Nephron progenitor cell (in vitro differentiated cells): ENCODE data around the gene PNMA8C.
"Not testable (repeated sequence)": the region's sequence is repeated elsewhere in the genome, so short reads cannot be mapped to it uniquely, and the experiment has no call there.

ENCODE experiments used
- DNase-seq: peaks from one replicate; pipeline ENCODE4 v3.0.0; 2021
- H3K27ac Mint-ChIP-seq: 2 replicates; pipeline ENCODE4 v1.8.0; 2021; ENCODE audit warnings: mild to moderate bottlenecking, moderate library complexity, mixed read lengths
- H3K27me3 Mint-ChIP-seq: 2 replicates; pipeline ENCODE4 v1.8.0; 2021; ENCODE audit warnings: mild to moderate bottlenecking, low read depth, mixed read lengths; ENCODE audit not compliant: poor library complexity
- H3K36me3 Mint-ChIP-seq: 2 replicates; pipeline ENCODE4 v1.8.0; 2021; ENCODE audit warnings: low read depth, mixed read lengths
- H3K4me1 Mint-ChIP-seq: 2 replicates; pipeline ENCODE4 v1.8.0; 2021; ENCODE audit warnings: mixed read lengths
- H3K4me3 Mint-ChIP-seq: 2 replicates; pipeline ENCODE4 v1.8.0; 2021; ENCODE audit warnings: mild to moderate bottlenecking, moderate library complexity, mixed read lengths
- H3K9me3 Mint-ChIP-seq: 2 replicates; pipeline ENCODE4 v1.8.0; 2021; ENCODE audit warnings: mild to moderate bottlenecking, moderate library complexity, mixed read lengths
- CTCF ChIP-seq: fragments of 200-600 bp; sonication (generic); IDR thresholded peaks from 2 replicates; pipeline ENCODE4 v1.5.0; 2021; ENCODE audit warnings: antibody characterized with exemption

The PNMA8C gene

GRCh38 chr19:46381346-46381745 is 47.4 kb downstream of the PNMA8C start:
- no peak for DNase-seq
- Mint-ChIP-seq H3K4me3 (no peak overlapping the region), H3K27ac (no peak overlapping the region), H3K36me3 (peaks cover 92% of the 10 kb centered on the region), H3K4me1 (peaks cover 18% of the 10 kb centered on the region), H3K9me3 (peaks cover 12% of the 10 kb centered on the region), H3K27me3 (no peaks in the 10 kb centered on the region)
- TF ChIP-seq CTCF, result no peak

- Mint-ChIP-seq H3K27me3 (no peaks in the 10 kb centered on the region), H3K36me3 (peaks cover 93% of the 10 kb centered on the region), H3K9me3 (peaks cover 12% of the 10 kb centered on the region), H3K27ac (no peak overlapping the region), H3K4me1 (peaks cover 18% of the 10 kb centered on the region), H3K4me3 (no peak overlapping the region)
- no peak for TF ChIP-seq CTCF
- DNase-seq, result no peak
These were observed 48.0 kb downstream of the PNMA8C start for GRCh38 chr19:46380690-46381089.

GRCh38 chr19:46378268-46378667 is 50.5 kb downstream of the PNMA8C start:
- H3K27ac Mint-ChIP-seq, result peak overlapping the region; percentile 32
- H3K36me3 Mint-ChIP-seq, result peaks cover 75% of the 10 kb centered on the region
- no peak for DNase-seq
- H3K4me3 Mint-ChIP-seq, result no peak overlapping the region
- peaks cover 18% of the 10 kb centered on the region for H3K4me1 Mint-ChIP-seq
- H3K27me3 Mint-ChIP-seq, result no peaks in the 10 kb centered on the region
- H3K9me3 Mint-ChIP-seq, result peaks cover 12% of the 10 kb centered on the region
- TF ChIP-seq CTCF, result no peak

- Mint-ChIP-seq H3K27ac (peak overlapping the region; percentile 57), H3K9me3 (peaks cover 12% of the 10 kb centered on the region), H3K27me3 (peaks cover 3% of the 10 kb centered on the region), H3K4me1 (peaks cover 22% of the 10 kb centered on the region), H3K36me3 (peaks cover 58% of the 10 kb centered on the region), H3K4me3 (no peak overlapping the region)
- TF ChIP-seq CTCF, result no peak
- no peak for DNase-seq
These were observed 52.2 kb downstream of the PNMA8C start for GRCh38 chr19:46376241-46377153.

GRCh38 chr19:46375476-46376067 is 53.2 kb downstream of the PNMA8C start:
- DNase-seq, H3K9me3 Mint-ChIP-seq, H3K4me3 Mint-ChIP-seq, H3K27me3 Mint-ChIP-seq: not testable (repeated sequence)
- Mint-ChIP-seq H3K36me3 (peaks cover 55% of the 10 kb centered on the region), H3K27ac (peak overlapping the region; percentile 57), H3K4me1 (peaks cover 29% of the 10 kb centered on the region)
